ENCODE measurements around the gene EXD3.
"Not testable (repeated sequence)": the region's sequence is repeated elsewhere in the genome, so short reads cannot be mapped to it uniquely, and the experiment has no call there.

EXD3 gene

GRCh38 chr9:137354845-137355760 is 67.9 kb downstream of the EXD3 start:
- DNase-seq: no peak

GRCh38 chr9:137354153-137354844 is 68.7 kb downstream of the EXD3 start:
- no peak for DNase-seq

GRCh38 chr9:137353223-137354152 is 69.5 kb downstream of the EXD3 start:
- DNase-seq: no peak

- no peak for DNase-seq
These were observed 70.3 kb downstream of the EXD3 start for GRCh38 chr9:137352511-137353222.

GRCh38 chr9:137351781-137352501 is 71.0 kb downstream of the EXD3 start:
- no peak for DNase-seq

GRCh38 chr9:137350696-137351584 is 72.0 kb downstream of the EXD3 start:
- DNase-seq: no peak

GRCh38 chr9:137349471-137350033 is 73.4 kb downstream of the EXD3 start:
- DNase-seq: no peak

GRCh38 chr9:137348769-137349470 is 74.0 kb downstream of the EXD3 start:
- DNase-seq: no peak

GRCh38 chr9:137347928-137348327 is 75.0 kb downstream of the EXD3 start:
- DNase-seq: no peak

- no peak for DNase-seq
These were observed 80.5 kb downstream of the EXD3 start for GRCh38 chr9:137342482-137342881.

GRCh38 chr9:137341227-137341626 is 81.7 kb downstream of the EXD3 start:
- no peak for DNase-seq

- not testable (repeated sequence) for DNase-seq
These were observed 83.0 kb downstream of the EXD3 start for GRCh38 chr9:137339908-137340462.

- DNase-seq: no peak
These were observed 83.7 kb downstream of the EXD3 start for GRCh38 chr9:137339045-137339907.

GRCh38 chr9:137336735-137337134 is 86.2 kb downstream of the EXD3 start:
- no peak for DNase-seq

GRCh38 chr9:137333016-137333671 is 89.8 kb downstream of the EXD3 start:
- DNase-seq: no peak

GRCh38 chr9:137331929-137332328 is 91.0 kb downstream of the EXD3 start:
- DNase-seq: no peak

GRCh38 chr9:137330689-137331088 is 92.3 kb downstream of the EXD3 start:
- DNase-seq: no peak

- not testable (repeated sequence) for DNase-seq
These were observed 93.4 kb downstream of the EXD3 start for GRCh38 chr9:137329590-137329989.

Data from CD4-positive, alpha-beta T cell treated with Interleukin-12 subunit alpha and Interleukin-12 subunit beta, for 1 hour (primary cell).